Measurements from ENCODE around the gene PTAFR.

Gene PTAFR

DNA sequence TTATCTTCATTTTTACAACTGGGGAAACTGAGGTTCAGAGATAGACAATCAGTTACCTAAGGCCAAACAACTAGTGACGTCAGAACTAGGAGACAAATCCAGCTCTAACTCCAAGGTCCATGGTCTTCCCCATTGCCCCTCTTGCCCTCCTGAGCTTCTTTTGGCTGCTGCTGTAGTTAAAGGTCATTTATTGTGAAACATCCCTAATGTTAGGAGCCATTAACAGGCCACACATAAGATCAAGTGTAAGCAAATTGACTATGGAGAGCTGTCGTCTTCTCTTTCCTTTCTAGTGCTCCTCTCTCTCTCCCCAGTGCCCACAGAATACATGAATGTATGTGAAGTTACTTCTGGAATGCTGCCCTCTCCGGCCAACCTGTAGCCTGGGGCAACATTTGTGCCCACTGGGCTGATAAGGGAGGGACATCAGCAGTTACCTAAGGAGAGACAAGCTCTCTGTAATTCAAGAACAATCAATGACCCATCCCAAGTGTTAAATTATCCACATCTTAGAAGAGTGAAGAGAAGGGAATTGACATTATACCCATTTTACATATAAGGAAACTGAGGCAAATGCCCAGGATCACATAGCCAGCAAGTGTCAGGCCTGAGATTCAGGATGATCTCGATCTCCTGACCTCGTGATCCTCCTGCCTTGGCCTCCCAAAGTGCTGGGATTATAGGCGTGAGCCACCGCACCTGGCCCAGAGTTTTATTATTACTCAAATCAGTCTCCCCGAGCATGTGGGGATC, 40.1 kb downstream of the PTAFR start:
- no peak for DNase-seq
- no peaks in the 10 kb centered on the region for H3K9me3 ChIP-seq (ENCODE audit: insufficient read depth, low read length, severe bottlenecking)
- no peaks in the 10 kb centered on the region for H3K79me2 ChIP-seq (ENCODE audit: insufficient read depth, low read length)
- H3K4me2 ChIP-seq (ENCODE audit: insufficient read depth, low read length) = no peak overlapping the region
- H3K9ac ChIP-seq (ENCODE audit: low read depth, low read length) = no peak overlapping the region
- no peaks in the 10 kb centered on the region for H4K20me1 ChIP-seq (ENCODE audit: insufficient read depth, low read length)
- no peak overlapping the region for H3K27ac ChIP-seq (ENCODE audit: low read length)
- no peak for ATAC-seq (ENCODE audit: insufficient read depth, low read depth)
- TF ChIP-seq EZH2 (IDR thresholded peaks at IDR 0.05; ENCODE audit: borderline replicate concordance, low read depth, low read length, severe bottlenecking) = no peak
- TF ChIP-seq, protein P1, sequence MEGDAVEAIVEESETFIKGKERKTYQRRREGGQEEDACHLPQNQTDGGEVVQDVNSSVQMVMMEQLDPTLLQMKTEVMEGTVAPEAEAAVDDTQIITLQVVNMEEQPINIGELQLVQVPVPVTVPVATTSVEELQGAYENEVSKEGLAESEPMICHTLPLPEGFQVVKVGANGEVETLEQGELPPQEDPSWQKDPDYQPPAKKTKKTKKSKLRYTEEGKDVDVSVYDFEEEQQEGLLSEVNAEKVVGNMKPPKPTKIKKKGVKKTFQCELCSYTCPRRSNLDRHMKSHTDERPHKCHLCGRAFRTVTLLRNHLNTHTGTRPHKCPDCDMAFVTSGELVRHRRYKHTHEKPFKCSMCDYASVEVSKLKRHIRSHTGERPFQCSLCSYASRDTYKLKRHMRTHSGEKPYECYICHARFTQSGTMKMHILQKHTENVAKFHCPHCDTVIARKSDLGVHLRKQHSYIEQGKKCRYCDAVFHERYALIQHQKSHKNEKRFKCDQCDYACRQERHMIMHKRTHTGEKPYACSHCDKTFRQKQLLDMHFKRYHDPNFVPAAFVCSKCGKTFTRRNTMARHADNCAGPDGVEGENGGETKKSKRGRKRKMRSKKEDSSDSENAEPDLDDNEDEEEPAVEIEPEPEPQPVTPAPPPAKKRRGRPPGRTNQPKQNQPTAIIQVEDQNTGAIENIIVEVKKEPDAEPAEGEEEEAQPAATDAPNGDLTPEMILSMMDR (IDR thresholded peaks at IDR 0.05; ENCODE audit: borderline replicate concordance, extremely low read depth, low read length, poor library complexity, severe bottlenecking) = no peak
- H2AFZ ChIP-seq (ENCODE audit: low read depth, low read length) = no peak overlapping the region
- H3K27me3 ChIP-seq (ENCODE audit: insufficient read depth, low read length, poor library complexity) = no peaks in the 10 kb centered on the region
- H3K4me3 ChIP-seq (ENCODE audit: low read depth in 1 of 2, low read length in 2 of 2) = no peak overlapping the region
- H3K4me1 ChIP-seq (ENCODE audit: insufficient read depth, low read length) = no peaks in the 10 kb centered on the region
- H3K36me3 ChIP-seq (ENCODE audit: insufficient read depth, low read length) = no peaks in the 10 kb centered on the region

DNA sequence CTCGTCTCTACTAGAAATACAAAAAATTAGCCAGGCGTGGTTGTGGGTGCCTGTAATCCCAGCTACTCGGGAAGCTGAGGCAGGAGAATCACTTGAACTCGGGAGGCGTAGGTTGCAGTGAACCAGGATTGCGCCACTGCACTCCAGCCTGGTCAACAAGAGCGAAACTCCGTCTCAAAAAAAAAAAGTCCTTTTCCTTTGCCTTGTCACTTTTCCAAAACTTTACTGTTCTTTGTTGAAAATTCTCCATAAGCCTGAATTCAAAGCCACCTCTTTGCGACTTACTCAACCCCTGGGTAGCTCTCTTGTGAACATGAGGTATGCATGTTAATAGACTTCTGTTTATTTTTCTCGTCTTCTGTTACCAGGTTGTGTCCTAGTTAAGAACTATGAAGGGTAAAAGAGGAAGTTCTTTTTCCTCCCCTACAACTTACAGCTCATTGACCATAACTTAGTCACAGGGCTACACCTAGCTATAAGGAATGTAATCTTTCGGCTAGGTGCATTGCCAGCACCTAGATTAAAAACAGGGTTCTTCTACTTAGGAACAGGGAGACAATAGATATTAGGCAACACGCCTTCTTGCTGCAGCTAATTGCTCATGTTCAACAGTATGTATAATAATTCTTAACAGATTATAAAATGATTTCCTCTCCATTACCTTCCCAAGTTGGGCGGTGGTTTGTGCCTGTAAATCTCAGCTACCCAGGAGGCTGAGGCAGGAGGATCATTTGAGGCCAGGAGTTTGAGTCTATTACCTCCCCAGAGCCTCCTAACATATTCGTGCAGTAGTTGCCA, 40.9 kb downstream of the PTAFR start:
- Histone ChIP-seq H3K9me3 (ENCODE audit: insufficient read depth, low read length, severe bottlenecking) (no peaks in the 10 kb centered on the region), H3K27ac (ENCODE audit: low read length) (no peak overlapping the region), H3K4me2 (ENCODE audit: insufficient read depth, low read length) (no peak overlapping the region), H3K36me3 (ENCODE audit: insufficient read depth, low read length) (no peaks in the 10 kb centered on the region), H3K27me3 (ENCODE audit: insufficient read depth, low read length, poor library complexity) (no peaks in the 10 kb centered on the region), H3K4me3 (ENCODE audit: low read depth in 1 of 2, low read length in 2 of 2) (no peak overlapping the region), H3K9ac (ENCODE audit: low read depth, low read length) (no peak overlapping the region), H3K79me2 (ENCODE audit: insufficient read depth, low read length) (no peaks in the 10 kb centered on the region), H4K20me1 (ENCODE audit: insufficient read depth, low read length) (no peaks in the 10 kb centered on the region), H3K4me1 (ENCODE audit: insufficient read depth, low read length) (no peaks in the 10 kb centered on the region), H2AFZ (ENCODE audit: low read depth, low read length) (no peak overlapping the region)
- DNase-seq (no peak), ATAC-seq (ENCODE audit: insufficient read depth, low read depth) (no peak)
- no peak for TF ChIP-seq EZH2 (IDR thresholded peaks at IDR 0.05; ENCODE audit: borderline replicate concordance, low read depth, low read length, severe bottlenecking)
- TF ChIP-seq, protein P1 (IDR thresholded peaks at IDR 0.05; ENCODE audit: borderline replicate concordance, extremely low read depth, low read length, poor library complexity, severe bottlenecking) = no peak

DNA sequence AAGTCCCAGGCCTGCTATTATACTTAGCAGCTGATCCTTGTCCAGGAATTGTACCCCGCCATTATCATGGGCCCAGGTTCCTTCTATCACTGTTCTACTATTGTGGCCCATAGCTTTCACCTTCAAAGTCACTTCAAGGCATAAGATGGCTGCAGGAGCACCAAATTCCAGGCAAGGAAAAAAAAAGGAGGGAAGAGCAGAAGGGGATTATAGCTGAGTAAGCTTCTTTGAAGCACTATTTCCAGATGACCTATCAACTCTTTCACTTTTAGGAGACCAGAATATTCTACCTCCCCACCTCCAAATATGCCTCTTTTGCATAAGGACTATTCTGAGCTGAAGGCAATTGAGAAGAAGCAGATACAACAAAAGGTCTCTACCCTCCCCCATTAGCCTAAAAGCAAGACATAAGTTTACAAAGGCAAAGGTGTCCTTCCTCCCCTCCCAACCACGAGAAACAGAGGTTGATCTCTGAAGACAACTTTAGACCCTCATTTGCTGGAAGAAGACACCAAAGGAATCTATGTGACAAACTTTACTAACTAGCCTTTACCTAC, 41.8 kb downstream of the PTAFR start:
- no peak overlapping the region for H3K27ac ChIP-seq (ENCODE audit: low read length)
- H3K9ac ChIP-seq (ENCODE audit: low read depth, low read length) = no peak overlapping the region

More for the DNA sequence above, 41.8 kb downstream of the PTAFR start:
- Histone ChIP-seq H2AFZ (ENCODE audit: low read depth, low read length) (no peak overlapping the region), H3K79me2 (ENCODE audit: insufficient read depth, low read length) (no peaks in the 10 kb centered on the region), H3K36me3 (ENCODE audit: insufficient read depth, low read length) (no peaks in the 10 kb centered on the region), H3K4me3 (ENCODE audit: low read depth in 1 of 2, low read length in 2 of 2) (no peak overlapping the region), H3K27me3 (ENCODE audit: insufficient read depth, low read length, poor library complexity) (peaks cover 2% of the 10 kb centered on the region), H3K4me1 (ENCODE audit: insufficient read depth, low read length) (no peaks in the 10 kb centered on the region), H4K20me1 (ENCODE audit: insufficient read depth, low read length) (no peaks in the 10 kb centered on the region), H3K4me2 (ENCODE audit: insufficient read depth, low read length) (no peak overlapping the region), H3K9me3 (ENCODE audit: insufficient read depth, low read length, severe bottlenecking) (no peaks in the 10 kb centered on the region)
- no peak for ATAC-seq (ENCODE audit: insufficient read depth, low read depth)
- no peak for TF ChIP-seq EZH2 (IDR thresholded peaks at IDR 0.05; ENCODE audit: borderline replicate concordance, low read depth, low read length, severe bottlenecking)
- TF ChIP-seq, protein P1 (IDR thresholded peaks at IDR 0.05; ENCODE audit: borderline replicate concordance, extremely low read depth, low read length, poor library complexity, severe bottlenecking) = no peak
- no peak for DNase-seq

All from DND-41 (cell line).